Calu3 (cell line): ENCODE measurements around the gene SLC27A4. TPM values are rescaled to one million over a fixed set of nuclear protein-coding genes. Genes with fewer than 3 reads are reported as not detected.

Experiments
- BruUV-seq: library from RNA; stranded (reverse); fragments of 400-500 nt; replicated peaks from 2 replicates; lab custom pipeline; 2021; lab: Mats Ljungman, UMichigan
- CTCF ChIA-PET: fragments of 300-600 bp; sonication (Branson Sonifier 250); formaldehyde crosslinking; loops from one replicate; lab custom pipeline; 2022; ENCODE audit warnings: antibody characterized with exemption; lab: Charles Lee
- DNase-seq: peaks from one replicate; pipeline ENCODE4 v3.0.0; 2022
- H3K27ac Mint-ChIP-seq: one replicate; pipeline ENCODE4 v1.8.0; 2022; ENCODE audit warnings: mixed read lengths; ENCODE audit not compliant: unreplicated experiment
- H3K27me3 Mint-ChIP-seq: one replicate; pipeline ENCODE4 v1.8.0; 2022; ENCODE audit warnings: mixed read lengths; ENCODE audit not compliant: unreplicated experiment
- H3K36me3 Mint-ChIP-seq: one replicate; pipeline ENCODE4 v1.8.0; 2022; ENCODE audit warnings: mild to moderate bottlenecking, moderate library complexity, mixed read lengths; ENCODE audit not compliant: insufficient read depth, unreplicated experiment
- H3K4me1 Mint-ChIP-seq: one replicate; pipeline ENCODE4 v1.8.0; 2022; ENCODE audit warnings: mild to moderate bottlenecking, low read depth, mixed read lengths; ENCODE audit not compliant: unreplicated experiment
- H3K4me3 Mint-ChIP-seq: one replicate; pipeline ENCODE4 v1.8.0; 2022; ENCODE audit warnings: mild to moderate bottlenecking, low read depth, moderate library complexity, mixed read lengths; ENCODE audit not compliant: unreplicated experiment
- H3K9me3 Mint-ChIP-seq: one replicate; pipeline ENCODE4 v1.8.0; 2022; ENCODE audit warnings: low read depth, mixed read lengths; ENCODE audit not compliant: unreplicated experiment
- intact Hi-C: fragments of 100-400 bp; cut with micrococcal nuclease; formaldehyde crosslinking; loops from one replicate; pipeline ENCODE4 v1.10.0; 2022; ENCODE audit not compliant: unreplicated experiment
- total RNA-seq: library from RNA; stranded (reverse); gene quantifications from 2 replicates; pipeline ENCODE4 v1.2.3, GENCODE V29; 2022
- TF ChIP-seq, protein P1 (sequence below): fragments of 200-600 bp; IDR thresholded peaks from one replicate; pipeline ENCODE4 v1.8.0; 2022; ENCODE audit warnings: antibody characterized with exemption; ENCODE audit not compliant: unreplicated experiment

The SLC27A4 gene
- total RNA-seq, 1 experiment from 2014 or later = 13.8 TPM

GRCh38 chr9:128405077-128405779 is 64.9 kb downstream of the SLC27A4 start:
- no peak overlapping the region for H3K4me3 Mint-ChIP-seq
- no peaks in the 10 kb centered on the region for H3K36me3 Mint-ChIP-seq
- peaks cover under 1% of the 10 kb centered on the region for H3K27me3 Mint-ChIP-seq
- no peaks in the 10 kb centered on the region for H3K4me1 Mint-ChIP-seq
- DNase-seq = no peak
- no peak overlapping the region for H3K27ac Mint-ChIP-seq
- BruUV-seq = no TSS peak
- intact Hi-C loops = no loop called here
- H3K9me3 Mint-ChIP-seq = no peaks in the 10 kb centered on the region
- TF ChIP-seq, protein P1, sequence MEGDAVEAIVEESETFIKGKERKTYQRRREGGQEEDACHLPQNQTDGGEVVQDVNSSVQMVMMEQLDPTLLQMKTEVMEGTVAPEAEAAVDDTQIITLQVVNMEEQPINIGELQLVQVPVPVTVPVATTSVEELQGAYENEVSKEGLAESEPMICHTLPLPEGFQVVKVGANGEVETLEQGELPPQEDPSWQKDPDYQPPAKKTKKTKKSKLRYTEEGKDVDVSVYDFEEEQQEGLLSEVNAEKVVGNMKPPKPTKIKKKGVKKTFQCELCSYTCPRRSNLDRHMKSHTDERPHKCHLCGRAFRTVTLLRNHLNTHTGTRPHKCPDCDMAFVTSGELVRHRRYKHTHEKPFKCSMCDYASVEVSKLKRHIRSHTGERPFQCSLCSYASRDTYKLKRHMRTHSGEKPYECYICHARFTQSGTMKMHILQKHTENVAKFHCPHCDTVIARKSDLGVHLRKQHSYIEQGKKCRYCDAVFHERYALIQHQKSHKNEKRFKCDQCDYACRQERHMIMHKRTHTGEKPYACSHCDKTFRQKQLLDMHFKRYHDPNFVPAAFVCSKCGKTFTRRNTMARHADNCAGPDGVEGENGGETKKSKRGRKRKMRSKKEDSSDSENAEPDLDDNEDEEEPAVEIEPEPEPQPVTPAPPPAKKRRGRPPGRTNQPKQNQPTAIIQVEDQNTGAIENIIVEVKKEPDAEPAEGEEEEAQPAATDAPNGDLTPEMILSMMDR = no peak
- CTCF ChIA-PET = no interaction called here

DNA sequence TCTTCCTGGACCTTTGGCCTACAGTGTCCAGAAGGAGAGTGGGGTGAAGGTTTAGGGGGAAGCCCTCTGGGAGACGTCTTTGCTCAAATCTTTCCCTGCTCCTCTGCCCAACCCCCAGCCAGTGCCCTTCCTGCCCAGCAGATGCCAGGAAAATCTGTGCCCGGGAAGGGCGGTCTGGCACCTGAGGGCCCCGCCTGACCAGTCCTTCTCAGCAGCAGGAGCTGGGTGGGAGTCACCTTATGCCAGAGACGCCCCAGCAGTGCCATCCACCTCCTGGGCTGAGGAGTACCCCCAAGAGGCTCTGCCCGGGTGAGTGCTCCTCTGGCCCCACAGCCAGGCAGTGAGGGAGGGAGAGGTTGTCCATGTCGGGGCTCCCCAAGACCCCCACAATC is 65.4 kb downstream of the SLC27A4 start:
- TF ChIP-seq, protein P1 = no peak
- no peaks in the 10 kb centered on the region for H3K4me1 Mint-ChIP-seq
- H3K9me3 Mint-ChIP-seq = no peaks in the 10 kb centered on the region
- no peaks in the 10 kb centered on the region for H3K36me3 Mint-ChIP-seq
- no TSS peak for BruUV-seq
- no peak overlapping the region for H3K4me3 Mint-ChIP-seq
- no peak for DNase-seq
- no peak overlapping the region for H3K27ac Mint-ChIP-seq
- CTCF ChIA-PET = no interaction called here
- intact Hi-C loops = no loop called here
- peaks cover under 1% of the 10 kb centered on the region for H3K27me3 Mint-ChIP-seq

GRCh38 chr9:128406848-128407391 is 66.6 kb downstream of the SLC27A4 start:
- BruUV-seq = no TSS peak
- no peaks in the 10 kb centered on the region for H3K9me3 Mint-ChIP-seq
- no peak overlapping the region for H3K27ac Mint-ChIP-seq
- no peaks in the 10 kb centered on the region for H3K36me3 Mint-ChIP-seq
- no peak overlapping the region for H3K4me3 Mint-ChIP-seq
- intact Hi-C loops = no loop called here
- CTCF ChIA-PET = no interaction called here
- TF ChIP-seq, protein P1 = no peak
- H3K4me1 Mint-ChIP-seq = no peaks in the 10 kb centered on the region
- DNase-seq = no peak
- peaks cover 12% of the 10 kb centered on the region for H3K27me3 Mint-ChIP-seq

DNA sequence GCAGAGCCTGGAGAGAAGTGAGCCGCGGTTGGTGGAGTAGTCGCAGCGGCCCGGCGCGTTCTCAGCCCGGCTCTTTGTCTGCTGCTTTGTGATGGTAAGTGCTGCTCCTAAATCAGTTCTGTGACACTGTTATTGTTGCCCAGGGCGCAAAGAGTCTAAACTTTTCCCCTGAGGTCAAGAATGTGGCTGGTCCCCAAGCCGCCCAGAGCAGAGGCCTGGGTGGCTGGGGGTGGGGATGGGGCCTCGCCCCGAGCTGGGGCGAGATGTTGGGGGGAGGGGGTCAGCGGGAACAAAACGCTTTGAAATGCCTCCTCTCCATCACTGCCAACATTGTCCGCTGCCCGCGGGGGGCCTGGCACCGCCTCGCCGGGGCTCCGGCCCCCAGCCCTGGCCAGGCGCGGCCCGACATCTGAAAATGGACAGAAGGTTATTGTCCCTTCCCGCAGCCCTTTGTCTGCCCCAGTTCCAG is 68.7 kb downstream of the SLC27A4 start:
- H3K4me1 Mint-ChIP-seq = no peaks in the 10 kb centered on the region
- intact Hi-C loops = no loop called here
- H3K36me3 Mint-ChIP-seq = no peaks in the 10 kb centered on the region
- CTCF ChIA-PET = interaction anchor here (1.1 kb wide), 1 partner anchor 11 kb away, joined by 3 read pairs; the partner anchor contains the start of gene CERCAM
- peaks cover 21% of the 10 kb centered on the region for H3K27me3 Mint-ChIP-seq
- TF ChIP-seq, protein P1 = no peak
- no peaks in the 10 kb centered on the region for H3K9me3 Mint-ChIP-seq
- no TSS peak for BruUV-seq
- H3K27ac Mint-ChIP-seq = no peak overlapping the region
- H3K4me3 Mint-ChIP-seq = no peak overlapping the region
- no peak for DNase-seq
